Fibroblast of villous mesenchyme (primary cell): ENCODE results near the gene KCNMA1. TPM values are rescaled to one million over a fixed set of nuclear protein-coding genes. Genes with fewer than 3 reads are reported as not detected.

Experiments
- DNase-seq: peaks from one replicate; pipeline ENCODE4 v3.0.0-alpha.2; 2010; ENCODE audit warnings: low read depth
- H3K4me3 ChIP-seq: 2 replicates; pipeline ENCODE4 v1.5.1; 2011; ENCODE audit warnings: low read depth, mild to moderate bottlenecking, low read length
- total RNA-seq: library from RNA; depleted of rRNA; stranded (reverse); fragments of >200 nt; gene quantifications from 2 replicates; pipeline ENCODE4 v1.2.3, GENCODE V29; 2012
- TF ChIP-seq, protein P1 (sequence below): IDR thresholded peaks from 2 replicates; pipeline ENCODE4 v1.5.1; 2012; ENCODE audit warnings: low read depth, mild to moderate bottlenecking, low read length; ENCODE audit not compliant: insufficient read depth

KCNMA1 gene
- total RNA-seq, 1 donor = 36.7 TPM

DNA sequence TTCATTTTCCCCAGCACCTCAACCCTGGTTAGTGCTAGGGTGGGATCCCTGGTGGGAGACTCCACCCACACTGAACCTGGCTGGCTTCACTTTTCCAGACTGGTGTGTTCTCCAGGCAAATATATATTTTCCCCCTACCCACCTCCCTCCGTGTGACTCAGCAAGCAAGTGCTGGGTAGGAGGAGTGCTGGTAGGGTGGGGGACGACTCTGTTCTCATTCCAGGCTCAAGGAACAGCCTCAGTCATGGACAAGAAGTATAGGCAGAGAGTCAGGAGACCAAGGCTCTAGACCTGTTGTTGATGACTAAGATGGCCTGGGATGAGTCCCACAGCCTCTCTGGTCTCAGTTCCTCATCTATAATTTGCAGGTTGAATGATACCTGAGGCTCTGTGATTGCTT, 328.1 kb downstream of the KCNMA1 start:
- H3K4me3 ChIP-seq = no peak overlapping the region
- DNase-seq = no peak
- TF ChIP-seq, protein P1, sequence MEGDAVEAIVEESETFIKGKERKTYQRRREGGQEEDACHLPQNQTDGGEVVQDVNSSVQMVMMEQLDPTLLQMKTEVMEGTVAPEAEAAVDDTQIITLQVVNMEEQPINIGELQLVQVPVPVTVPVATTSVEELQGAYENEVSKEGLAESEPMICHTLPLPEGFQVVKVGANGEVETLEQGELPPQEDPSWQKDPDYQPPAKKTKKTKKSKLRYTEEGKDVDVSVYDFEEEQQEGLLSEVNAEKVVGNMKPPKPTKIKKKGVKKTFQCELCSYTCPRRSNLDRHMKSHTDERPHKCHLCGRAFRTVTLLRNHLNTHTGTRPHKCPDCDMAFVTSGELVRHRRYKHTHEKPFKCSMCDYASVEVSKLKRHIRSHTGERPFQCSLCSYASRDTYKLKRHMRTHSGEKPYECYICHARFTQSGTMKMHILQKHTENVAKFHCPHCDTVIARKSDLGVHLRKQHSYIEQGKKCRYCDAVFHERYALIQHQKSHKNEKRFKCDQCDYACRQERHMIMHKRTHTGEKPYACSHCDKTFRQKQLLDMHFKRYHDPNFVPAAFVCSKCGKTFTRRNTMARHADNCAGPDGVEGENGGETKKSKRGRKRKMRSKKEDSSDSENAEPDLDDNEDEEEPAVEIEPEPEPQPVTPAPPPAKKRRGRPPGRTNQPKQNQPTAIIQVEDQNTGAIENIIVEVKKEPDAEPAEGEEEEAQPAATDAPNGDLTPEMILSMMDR = no peak

DNA sequence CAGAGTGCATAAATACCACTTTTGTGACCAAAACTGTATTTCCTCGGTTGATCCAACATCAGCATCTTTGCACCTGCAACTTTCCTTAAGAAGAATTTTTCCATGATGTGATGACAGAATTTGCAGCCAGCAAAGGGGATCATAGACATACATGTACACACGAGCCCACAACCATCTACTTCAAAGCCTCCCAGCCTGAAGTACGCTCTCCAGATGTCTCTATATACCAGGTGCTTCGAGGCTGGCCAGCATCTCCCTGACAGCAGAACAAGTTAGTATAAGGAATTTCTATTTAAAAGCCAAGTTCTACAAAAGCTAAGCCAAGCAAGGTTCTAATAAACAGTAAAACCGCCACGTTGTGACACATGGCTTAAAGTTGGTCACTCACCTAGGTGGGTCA, 328.5 kb downstream of the KCNMA1 start:
- TF ChIP-seq, protein P1 = no peak
- H3K4me3 ChIP-seq = no peak overlapping the region
- no peak for DNase-seq

DNA sequence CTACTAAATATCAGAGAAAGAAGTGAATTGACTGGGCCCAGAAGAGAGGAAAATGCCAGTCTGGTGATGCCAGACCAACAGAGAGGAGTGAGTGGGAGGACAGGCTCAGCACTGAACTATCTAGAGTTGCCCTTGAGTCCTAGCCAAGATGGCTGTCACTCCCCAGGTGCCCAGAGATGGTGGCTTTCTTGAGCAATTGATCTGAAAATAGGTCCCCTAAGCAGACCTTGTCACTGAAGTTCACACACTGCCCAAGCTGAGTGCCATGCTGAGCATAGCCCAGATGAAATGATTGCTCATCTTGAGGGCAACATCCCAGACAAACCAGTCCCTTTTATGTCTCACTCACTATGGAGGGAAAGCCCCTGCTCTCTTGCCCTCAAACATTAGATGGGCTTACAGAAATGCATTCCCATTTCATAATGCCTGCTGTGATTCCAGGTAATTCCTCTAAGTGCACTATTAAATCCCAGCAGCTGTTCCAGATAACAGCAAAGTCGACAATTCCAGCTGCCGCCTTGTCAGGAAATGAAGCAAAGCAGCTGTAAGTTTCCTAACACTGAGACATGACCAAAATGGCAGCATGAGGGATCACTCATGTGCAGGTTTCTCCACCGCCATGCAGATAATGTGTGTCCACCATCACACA, 329.4 kb downstream of the KCNMA1 start:
- TF ChIP-seq, protein P1 = no peak
- peak; percentile 56 for DNase-seq
- no peak overlapping the region for H3K4me3 ChIP-seq

DNA sequence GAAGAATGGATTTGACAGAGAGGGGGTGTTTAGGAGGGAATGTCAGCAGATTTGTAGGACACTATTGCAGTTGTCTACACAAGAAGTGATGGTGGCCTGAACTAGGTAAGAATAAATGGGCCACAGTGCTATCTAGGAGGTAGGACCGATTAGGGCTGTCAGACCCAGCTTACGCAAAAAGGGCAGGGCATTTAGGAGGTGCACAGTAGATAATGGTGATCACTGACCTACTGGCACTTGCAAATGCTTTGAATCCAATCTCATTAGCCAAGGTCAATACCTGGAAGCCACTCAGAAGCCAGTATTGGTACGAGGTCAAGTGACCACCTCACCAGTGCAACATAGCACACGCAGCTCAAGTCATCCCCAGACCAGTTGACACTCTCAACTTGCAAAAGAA, 330.9 kb downstream of the KCNMA1 start:
- no peak overlapping the region for H3K4me3 ChIP-seq
- DNase-seq = no peak
- TF ChIP-seq, protein P1 = no peak

DNA sequence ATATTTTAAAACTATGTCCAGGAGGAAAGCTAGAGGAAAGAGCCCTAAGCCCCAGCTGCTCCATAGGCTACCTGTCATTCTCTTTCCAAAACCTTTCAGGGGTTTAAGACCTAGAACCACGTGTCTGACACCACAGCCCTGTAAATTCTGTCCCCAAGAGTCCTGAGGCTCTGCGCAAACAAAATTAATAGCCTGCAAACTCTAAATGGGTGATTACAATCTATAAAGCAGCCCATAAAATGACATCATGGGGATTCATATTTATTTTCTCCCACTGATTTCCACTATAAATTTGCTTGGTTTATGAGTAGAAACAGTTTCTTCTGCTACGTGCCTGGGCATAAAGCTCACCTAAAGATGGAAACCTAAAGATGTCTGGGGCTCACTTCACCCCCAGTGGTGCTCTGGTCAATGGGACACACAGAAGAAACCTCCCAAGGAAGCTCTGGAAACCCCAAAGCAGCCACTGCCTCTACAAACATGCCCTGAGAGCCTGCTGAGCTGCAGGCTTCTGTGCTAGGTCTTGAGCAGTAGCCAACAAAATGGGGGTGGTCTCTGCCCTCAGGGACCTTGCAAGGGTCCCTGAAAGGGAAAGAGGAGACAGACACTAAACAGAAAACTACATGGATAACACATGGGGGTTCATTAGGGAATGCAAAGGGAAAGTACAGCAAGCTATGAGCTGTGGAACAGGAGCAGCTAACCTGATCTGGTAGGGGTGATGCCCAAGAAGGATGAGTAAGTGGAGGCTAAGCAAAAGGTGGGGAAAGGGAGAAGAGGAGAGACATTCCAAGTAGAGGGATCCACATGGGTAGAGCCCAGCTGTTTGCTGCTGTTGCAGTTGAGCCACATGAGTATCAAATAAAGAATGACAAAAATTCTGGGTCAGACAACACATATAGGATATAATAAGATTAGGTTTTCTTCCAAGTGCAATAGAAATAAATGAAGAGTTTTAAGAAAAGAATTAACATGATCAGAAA, 331.7 kb downstream of the KCNMA1 start:
- DNase-seq = no peak
- H3K4me3 ChIP-seq = no peak overlapping the region
- TF ChIP-seq, protein P1 = no peak

DNA sequence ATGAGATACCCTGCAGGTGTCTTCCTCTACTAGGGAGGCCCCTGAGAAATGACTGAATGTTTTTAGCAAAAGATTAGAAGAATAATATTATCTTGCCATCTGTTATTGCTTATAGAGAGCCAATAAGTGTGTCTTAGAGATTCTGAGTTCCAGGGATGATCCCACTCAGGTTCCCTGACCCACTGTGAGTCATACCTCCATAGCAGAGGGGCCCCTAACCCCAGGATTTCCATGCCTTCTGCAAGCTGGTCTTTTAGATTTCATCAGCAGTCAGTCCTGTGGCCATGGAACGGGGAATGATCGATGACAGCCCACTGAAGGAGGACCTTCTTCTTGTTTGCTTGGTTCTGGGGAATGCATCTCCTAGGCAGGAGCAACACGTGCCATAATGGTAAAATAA, 333.4 kb downstream of the KCNMA1 start:
- TF ChIP-seq, protein P1 = no peak
- DNase-seq = no peak
- no peak overlapping the region for H3K4me3 ChIP-seq
